HG03066 (cell line): ENCODE results near the gene VPS13C.

Source experiments
- ATAC-seq: cut with Tn5 transposase; IDR thresholded peaks from one replicate; pipeline ENCODE4 v1.9.1; 2021; ENCODE audit warnings: low read depth; ENCODE audit not compliant: unreplicated experiment

VPS13C gene

DNA sequence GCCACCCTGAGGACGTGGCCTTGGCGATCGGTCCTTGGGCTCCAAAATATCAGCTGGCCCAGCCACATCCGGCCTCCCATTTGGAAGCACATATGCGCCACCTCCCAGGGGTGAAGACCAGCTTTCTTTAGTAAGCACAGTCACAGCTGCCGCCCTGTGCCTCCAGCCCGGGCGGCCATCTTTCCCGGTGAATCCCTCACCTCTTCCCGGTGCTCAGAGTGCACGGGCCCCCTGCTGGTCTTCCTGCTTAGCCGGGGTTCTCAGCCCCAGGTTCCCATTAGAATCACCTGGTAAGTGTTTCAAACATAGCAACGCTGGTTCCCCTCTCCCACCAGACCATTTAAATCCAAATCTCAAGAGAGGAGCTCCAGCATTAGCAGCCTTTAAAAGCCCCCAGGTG lies 232.2 kb downstream of the VPS13C start:
- no peak for ATAC-seq

GRCh38 chr15:61827131-61827530 lies 233.1 kb downstream of the VPS13C start:
- ATAC-seq: no peak

DNA sequence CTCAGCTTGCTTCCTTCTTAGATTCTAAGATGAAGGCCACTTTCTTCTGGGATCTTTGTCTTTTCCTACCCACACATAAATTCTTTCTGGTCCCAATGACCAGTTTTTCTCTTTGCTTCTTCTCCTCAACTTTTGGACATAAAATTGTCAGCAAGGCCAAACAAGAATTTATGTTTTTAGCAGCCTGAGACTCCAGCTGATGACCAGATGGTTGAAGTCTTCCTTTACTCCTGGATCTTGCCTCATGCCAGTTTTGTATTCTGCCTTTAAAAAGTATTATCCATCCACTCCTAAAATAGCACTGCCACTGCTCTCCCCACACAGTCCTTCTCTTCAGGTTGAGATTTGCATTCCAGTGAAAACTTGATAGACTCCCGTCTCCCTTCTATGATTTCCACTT lies 236.0 kb downstream of the VPS13C start:
- no peak for ATAC-seq

- ATAC-seq: no peak
Measured at GRCh38 chr15:61822511-61822910, 237.7 kb downstream of the VPS13C start.

GRCh38 chr15:61820951-61821350 lies 239.3 kb downstream of the VPS13C start:
- no peak for ATAC-seq

- no peak for ATAC-seq
Measured at GRCh38 chr15:61820212-61820611, 240.0 kb downstream of the VPS13C start.

GRCh38 chr15:61819386-61819785 lies 240.9 kb downstream of the VPS13C start:
- no peak for ATAC-seq

DNA sequence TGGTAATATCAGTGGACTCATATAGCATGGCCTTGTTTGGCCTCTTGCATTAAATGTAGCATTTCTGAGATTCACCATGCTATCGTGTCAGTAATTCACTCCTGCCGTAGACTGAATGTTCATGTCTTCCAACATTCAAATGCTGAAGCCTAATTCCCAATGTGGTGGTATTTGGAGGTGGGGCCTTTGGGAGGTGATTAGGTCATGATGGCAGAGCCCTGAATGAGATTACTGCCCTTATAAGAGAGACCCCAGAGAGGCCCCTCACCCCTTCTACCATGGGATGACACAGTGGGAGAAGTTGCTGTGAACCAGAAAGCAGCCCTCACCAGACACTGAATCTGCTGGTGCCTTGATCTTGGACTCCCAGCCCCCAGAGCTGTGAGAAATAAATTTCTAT lies 241.4 kb downstream of the VPS13C start:
- ATAC-seq: no peak

DNA sequence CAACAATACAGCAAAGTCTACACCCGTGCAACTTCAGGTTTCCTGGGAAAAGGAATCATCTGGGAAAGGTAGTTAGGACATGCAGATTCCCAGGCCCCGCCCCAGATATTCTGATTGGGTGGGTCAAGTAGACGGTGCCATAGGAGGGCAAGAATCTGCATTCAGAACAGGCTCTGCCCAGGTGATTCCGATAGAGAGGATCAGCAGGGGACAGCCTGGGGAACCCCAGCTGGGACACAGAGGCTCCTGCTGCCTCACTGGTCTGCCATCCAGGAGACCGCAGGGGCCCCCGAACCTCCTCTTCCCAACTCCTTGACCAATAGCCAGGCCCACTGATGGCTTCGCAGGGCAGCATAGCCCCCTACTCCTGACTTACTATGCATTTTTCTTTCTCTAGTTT lies 243.4 kb downstream of the VPS13C start:
- ATAC-seq: no peak

GRCh38 chr15:61815356-61816083 lies 244.7 kb downstream of the VPS13C start:
- no peak for ATAC-seq

- ATAC-seq: no peak
Measured at GRCh38 chr15:61812476-61812875, 247.8 kb downstream of the VPS13C start.

DNA sequence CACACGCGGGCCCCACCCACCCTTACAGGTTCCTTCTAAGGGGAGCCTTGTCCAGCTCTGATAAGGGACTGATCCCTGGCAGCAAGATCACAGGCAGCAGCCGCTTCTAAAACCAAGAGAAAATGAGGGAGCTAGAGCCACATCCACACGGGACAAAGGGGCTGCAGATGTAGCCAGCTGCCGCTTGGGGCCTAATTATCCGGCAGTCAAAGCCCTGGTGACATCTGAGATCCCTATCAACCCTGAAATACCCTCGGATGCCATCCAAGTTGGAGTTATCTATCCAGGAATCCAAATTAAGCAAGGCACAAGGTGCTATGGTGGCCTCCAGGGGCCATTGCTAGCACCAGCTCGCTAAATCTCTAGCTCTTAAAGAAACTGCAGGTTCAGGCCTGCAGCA lies 248.3 kb downstream of the VPS13C start:
- ATAC-seq: no peak

GRCh38 chr15:61809216-61809615 lies 251.0 kb downstream of the VPS13C start:
- no peak for ATAC-seq

DNA sequence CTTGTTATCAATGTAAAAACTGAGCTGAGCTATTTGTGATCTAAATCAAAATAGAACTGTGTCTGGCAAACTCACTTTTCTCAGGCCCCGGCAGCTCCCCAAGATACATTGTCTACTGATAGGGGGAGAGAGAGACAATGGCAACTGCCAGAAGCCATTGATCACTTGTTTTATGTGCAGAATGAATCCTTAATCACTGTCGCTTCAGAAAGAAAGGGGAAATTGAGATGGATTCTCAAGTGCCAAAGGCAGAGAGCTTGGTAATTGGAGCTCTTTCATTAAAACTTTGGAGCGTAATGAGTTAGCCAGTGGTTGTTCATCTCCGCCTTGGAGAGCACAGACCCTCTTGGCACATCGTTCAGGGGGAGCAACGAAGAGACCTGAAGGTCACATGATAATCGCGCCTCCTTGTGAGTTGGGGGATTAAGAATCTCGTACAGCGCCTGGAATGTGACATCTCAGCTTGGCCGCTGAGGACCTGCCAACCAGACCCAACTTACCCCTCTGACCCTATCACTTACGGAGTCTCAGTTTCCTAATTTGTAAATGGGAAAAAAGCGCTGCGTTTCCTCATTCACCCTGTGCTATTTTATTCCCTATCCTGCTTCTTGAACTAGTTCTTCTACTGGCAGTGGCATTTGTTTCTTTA lies 252.8 kb downstream of the VPS13C start:
- ATAC-seq: no peak
